ENCODE measurements around the gene C2orf80. TPM values are rescaled to one million over a fixed set of nuclear protein-coding genes. Genes with fewer than 3 reads are reported as not detected.

The C2orf80 gene
- total and polyA plus RNA-seq, 5 donors, result not detected

DNA sequence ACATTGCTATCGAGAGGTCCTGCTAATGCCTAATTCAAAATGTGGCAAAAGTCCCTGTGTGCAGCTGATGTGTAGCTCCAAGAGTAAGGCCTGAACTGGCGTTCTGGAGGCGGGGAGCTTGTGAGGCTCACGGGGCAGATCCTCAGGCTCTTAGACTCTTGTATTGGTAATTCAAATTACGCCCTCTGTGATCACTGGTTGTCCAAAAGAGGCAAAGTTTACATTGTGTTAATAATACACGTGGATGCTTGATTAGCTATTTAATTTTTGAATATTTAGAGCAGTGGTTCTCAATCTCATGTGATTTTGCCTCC, 14.0 kb downstream of the C2orf80 start:
- no peaks in the 10 kb centered on the region for H3K27me3 ChIP-seq (ENCODE audit: control insufficient read depth, insufficient read depth)
- H3K9me3 ChIP-seq (ENCODE audit: control insufficient read depth, low read length), result no peaks in the 10 kb centered on the region
- 47% methylated on average over 6 of the region's 6 CpGs for WGBS
- ATAC-seq, result no peak
- no peak overlapping the region for H3K27ac ChIP-seq (ENCODE audit: low read length)
- intact Hi-C loops (cut with DNase I), result loop anchor here in 1 of 4 donors (5.0 kb wide), 1 partner anchor 77 kb away; no protein-coding TSS in a partner anchor
- H3K4me3 ChIP-seq (ENCODE audit: low read length), result no peak overlapping the region
- DNase-seq, result no peak
- no peaks in the 10 kb centered on the region for H3K4me1 ChIP-seq (ENCODE audit: control insufficient read depth, insufficient read depth, low read length)

DNA sequence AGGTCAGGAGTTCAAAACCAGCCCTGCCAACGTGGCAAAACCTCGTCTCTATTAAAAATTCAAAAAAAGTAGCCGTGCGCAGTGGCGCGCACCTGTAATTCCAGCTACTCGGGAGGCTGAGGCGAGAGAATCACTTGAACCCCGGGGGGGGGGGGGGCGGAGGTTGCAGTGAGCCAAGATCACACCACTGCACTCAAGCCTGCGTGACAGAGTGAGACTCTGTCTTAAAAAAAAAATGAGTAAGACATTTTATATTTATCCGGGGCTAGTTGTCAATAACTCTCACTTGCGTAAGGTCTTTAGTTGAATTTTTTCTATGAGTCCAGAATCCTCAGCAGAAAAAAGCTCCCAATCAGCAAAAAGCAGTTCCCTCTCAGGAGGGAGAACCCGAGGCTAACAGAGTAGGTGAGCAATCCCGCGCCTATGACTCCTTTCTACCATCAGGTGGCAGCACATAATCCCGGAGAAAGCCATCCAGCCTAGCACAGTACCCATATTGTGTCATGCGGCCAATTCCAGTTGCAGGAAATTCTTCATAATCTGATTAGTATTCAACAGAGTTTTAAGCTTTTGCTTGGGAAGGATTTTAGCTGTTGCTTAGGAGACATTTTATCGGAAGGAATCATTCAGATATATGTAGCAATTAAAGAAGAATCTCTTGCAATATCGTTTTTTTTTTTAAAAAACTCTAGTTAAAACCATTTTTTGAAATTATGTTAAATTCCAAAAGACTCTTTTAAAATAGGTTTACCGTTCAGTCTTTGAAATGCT, 14.6 kb downstream of the C2orf80 start:
- Histone ChIP-seq H3K27ac (ENCODE audit: low read length) (no peak overlapping the region), H3K9me3 (ENCODE audit: control insufficient read depth, low read length) (no peaks in the 10 kb centered on the region), H3K4me3 (ENCODE audit: low read length) (no peak overlapping the region), H3K27me3 (ENCODE audit: control insufficient read depth, insufficient read depth) (no peaks in the 10 kb centered on the region), H3K4me1 (ENCODE audit: control insufficient read depth, insufficient read depth, low read length) (no peaks in the 10 kb centered on the region)
- 41% methylated on average over 21 of the region's 21 CpGs for WGBS
- DNase-seq, result peak; percentile 65 to 87 (median 74)
- intact Hi-C loops (cut with DNase I), result loop anchor here in 1 of 4 donors (5.0 kb wide), 1 partner anchor 77 kb away; no protein-coding TSS in a partner anchor
- ATAC-seq, result peak; percentile 95 to 97

DNA sequence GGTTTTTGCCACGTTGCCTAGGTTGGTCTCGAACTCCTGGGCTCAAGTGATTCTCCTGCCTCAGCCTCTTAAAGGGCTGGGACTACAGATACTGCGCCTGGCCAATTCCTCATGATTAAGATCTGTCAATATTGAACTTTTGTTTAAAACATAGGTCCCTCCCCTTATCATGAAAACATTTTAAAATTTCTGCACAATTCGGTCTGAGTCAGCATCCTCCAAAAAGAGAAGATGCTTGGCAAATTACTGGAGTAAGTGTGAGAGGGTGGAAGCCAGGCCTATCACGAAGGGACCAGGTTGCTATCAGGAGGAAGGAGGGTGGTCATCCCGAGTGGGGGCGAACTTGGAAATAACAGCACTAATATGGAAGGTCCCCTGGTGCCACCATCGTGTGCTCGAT, 15.7 kb downstream of the C2orf80 start:
- H3K27ac ChIP-seq (ENCODE audit: low read length), result no peak overlapping the region
- intact Hi-C loops (cut with DNase I), result no loop called here
- ATAC-seq, result no peak

DNA sequence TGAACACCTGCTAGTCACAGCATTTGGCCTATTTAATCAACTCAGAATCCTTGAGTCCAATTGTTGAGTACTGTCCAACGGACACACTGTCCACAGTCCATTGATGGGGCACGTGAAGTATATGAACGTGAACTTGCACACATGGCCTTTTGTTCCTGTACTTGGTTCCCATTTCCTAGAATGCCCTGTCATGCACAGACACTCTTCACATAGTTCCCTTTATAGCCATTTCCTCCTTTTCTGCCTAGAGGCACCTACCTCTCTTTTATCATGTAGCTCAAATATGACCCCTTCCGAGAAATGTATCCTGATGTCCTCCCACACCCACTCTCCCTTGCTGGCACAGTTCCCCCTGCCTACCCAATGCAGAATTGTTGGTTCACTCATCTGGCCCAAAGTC, 17.7 kb downstream of the C2orf80 start:
- DNase-seq (no peak), ATAC-seq (peak; percentile 46 to 66)
- Histone ChIP-seq H3K9me3 (ENCODE audit: control insufficient read depth, low read length) (no peaks in the 10 kb centered on the region), H3K4me3 (ENCODE audit: low read length) (no peak overlapping the region), H3K27me3 (ENCODE audit: control insufficient read depth, insufficient read depth) (no peaks in the 10 kb centered on the region), H3K27ac (ENCODE audit: low read length) (no peak overlapping the region), H3K4me1 (ENCODE audit: control insufficient read depth, insufficient read depth, low read length) (no peaks in the 10 kb centered on the region)
- intact Hi-C loops (cut with DNase I), result no loop called here
- WGBS, result 59% methylated on average over 4 of the region's 4 CpGs

More for the DNA sequence above, 15.7 kb downstream of the C2orf80 start:
- Histone ChIP-seq H3K4me1 (ENCODE audit: control insufficient read depth, insufficient read depth, low read length) (no peaks in the 10 kb centered on the region), H3K9me3 (ENCODE audit: control insufficient read depth, low read length) (no peaks in the 10 kb centered on the region), H3K4me3 (ENCODE audit: low read length) (no peak overlapping the region), H3K27me3 (ENCODE audit: control insufficient read depth, insufficient read depth) (no peaks in the 10 kb centered on the region)
- WGBS, result 83% methylated on average over 9 of the region's 9 CpGs
- no peak for DNase-seq

DNA sequence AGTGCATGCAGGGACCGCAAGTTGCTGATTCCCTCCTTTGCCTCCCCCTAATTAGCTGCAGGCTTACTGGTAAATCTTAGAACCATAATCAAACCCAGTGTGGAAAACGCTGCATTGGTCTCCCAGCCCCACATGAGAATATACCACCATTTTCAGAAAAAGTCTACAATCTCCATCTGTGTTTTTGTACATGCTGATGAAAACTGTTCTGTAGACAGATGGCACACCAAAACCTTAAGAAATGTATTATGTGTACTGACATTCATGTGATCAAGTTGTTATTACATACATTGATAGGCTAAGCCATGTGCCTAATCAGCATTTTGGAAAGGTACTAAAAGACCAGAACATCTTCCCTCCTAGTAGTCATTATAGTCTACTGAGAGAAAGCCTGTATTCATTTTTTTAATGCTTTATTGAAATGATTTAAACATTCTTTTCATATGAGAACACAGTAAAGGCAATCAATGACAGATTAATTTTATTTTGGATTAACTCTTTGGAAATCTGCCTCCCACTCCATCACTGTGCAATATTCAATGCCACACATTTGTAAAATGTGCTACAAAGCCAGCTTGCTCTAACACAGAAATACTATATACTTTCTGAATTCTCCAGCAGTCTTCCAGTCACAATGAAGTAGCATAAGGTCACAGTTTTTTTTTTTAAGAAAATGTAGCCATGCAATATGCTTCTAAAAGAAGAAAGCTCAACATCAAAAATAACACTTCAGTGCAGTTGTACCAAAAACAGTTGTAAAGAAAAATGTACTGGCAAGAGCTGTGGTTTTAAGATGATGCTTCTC, 24.7 kb downstream of the C2orf80 start:
- H3K27ac ChIP-seq (ENCODE audit: low read length), result no peak overlapping the region
- ATAC-seq (no peak), DNase-seq (no peak)
- no peaks in the 10 kb centered on the region for H3K27me3 ChIP-seq (ENCODE audit: control insufficient read depth, insufficient read depth)
- intact Hi-C loops (cut with DNase I), result no loop called here
- no peak overlapping the region for H3K4me3 ChIP-seq (ENCODE audit: low read length)
- H3K4me1 ChIP-seq (ENCODE audit: control insufficient read depth, insufficient read depth, low read length), result no peaks in the 10 kb centered on the region
- WGBS, result 86% methylated on average over 2 of the region's 2 CpGs
- no peaks in the 10 kb centered on the region for H3K9me3 ChIP-seq (ENCODE audit: control insufficient read depth, low read length)

DNA sequence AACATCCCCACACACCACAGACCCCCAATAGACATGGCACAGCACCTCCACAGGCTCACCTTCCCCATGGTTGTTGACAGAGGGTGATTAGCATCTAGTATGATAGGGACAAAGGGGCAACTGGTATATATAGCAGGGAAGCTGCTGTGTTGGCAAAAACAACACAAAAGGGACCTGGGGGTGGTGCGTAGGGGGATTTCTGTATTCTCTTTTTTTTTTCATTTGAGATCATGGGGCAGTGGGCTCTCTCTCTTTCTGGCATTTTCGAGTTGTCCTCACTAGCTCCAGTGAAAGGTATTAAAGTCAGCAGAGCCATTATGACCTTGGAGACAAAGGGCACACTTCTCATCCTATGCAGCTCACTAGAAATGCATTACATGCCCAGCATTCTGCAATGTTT, 26.3 kb downstream of the C2orf80 start, which contains the start of gene CRYGA:
Gene CRYGA, minus strand, starts transcription at position 101 of the 400 bp plus-strand sequence. Its CDS starts 33 bp downstream, at position 68.
- intact Hi-C loops (cut with DNase I), result no loop called here
- ATAC-seq, result no peak
- no peaks in the 10 kb centered on the region for H3K4me1 ChIP-seq (ENCODE audit: control insufficient read depth, insufficient read depth, low read length)
- no peak within 1 kb of the TSS for H3K27ac ChIP-seq (ENCODE audit: low read length)
- DNase-seq, result no peak
- no peaks in the 10 kb centered on the region for H3K9me3 ChIP-seq (ENCODE audit: control insufficient read depth, low read length)
- WGBS, result 79% methylated on average over 2 of the region's 2 CpGs
- H3K27me3 ChIP-seq (ENCODE audit: control insufficient read depth, insufficient read depth), result no peaks in the 10 kb centered on the region
- H3K4me3 ChIP-seq (ENCODE audit: low read length), result no peak within 1 kb of the TSS

DNA sequence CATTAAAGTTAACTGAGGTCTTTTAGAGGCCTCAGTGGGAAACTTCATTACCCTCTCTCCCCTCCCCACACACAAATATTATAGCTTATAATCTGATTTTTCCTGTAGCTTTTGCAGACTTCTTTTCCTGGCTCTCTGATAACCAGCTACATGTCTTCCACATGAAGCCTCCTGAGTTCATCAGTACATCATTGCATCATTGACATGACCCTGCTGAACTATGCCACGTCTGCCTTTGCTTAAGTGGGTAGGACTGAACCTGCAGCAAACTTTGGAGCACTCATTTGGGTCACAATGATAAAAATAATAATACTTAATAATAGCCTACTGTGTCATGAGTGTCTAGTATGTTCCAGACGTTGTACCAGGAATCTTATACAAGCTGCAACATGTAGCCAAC, 33.4 kb downstream of the C2orf80 start:
- Histone ChIP-seq H3K9me3 (ENCODE audit: control insufficient read depth, low read length) (no peaks in the 10 kb centered on the region), H3K27ac (ENCODE audit: low read length) (no peak overlapping the region), H3K4me1 (ENCODE audit: control insufficient read depth, insufficient read depth, low read length) (no peaks in the 10 kb centered on the region), H3K27me3 (ENCODE audit: control insufficient read depth, insufficient read depth) (no peaks in the 10 kb centered on the region), H3K4me3 (ENCODE audit: low read length) (no peak overlapping the region)
- DNase-seq, result no peak
- no peak for ATAC-seq
- intact Hi-C loops (cut with DNase I), result no loop called here
- WGBS, result 69% methylated on average over 2 of the region's 2 CpGs

DNA sequence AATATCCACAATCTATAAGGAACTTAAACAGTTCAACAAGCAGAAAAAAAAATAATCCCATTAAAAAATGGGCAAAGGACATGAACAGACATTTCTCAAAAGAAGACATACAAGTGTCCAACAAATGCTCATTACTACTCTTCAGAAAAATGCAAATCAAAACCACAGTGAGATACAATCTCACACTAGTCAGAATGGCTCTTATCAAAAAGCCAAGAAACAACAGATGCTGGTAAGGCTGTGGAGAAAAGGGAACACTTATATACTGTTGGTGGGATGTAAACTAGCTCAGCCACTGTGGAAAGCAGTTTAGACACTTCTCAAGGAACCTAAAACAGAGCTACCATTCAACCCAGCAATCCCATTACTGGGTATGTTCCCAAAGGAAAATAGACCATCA, 36.7 kb downstream of the C2orf80 start:
- Histone ChIP-seq H3K9me3 (ENCODE audit: control insufficient read depth, low read length) (no peaks in the 10 kb centered on the region), H3K4me3 (ENCODE audit: low read length) (no peak overlapping the region), H3K4me1 (ENCODE audit: control insufficient read depth, insufficient read depth, low read length) (no peaks in the 10 kb centered on the region), H3K27me3 (ENCODE audit: control insufficient read depth, insufficient read depth) (no peaks in the 10 kb centered on the region), H3K27ac (ENCODE audit: low read length) (no peak overlapping the region)
- DNase-seq (no peak), ATAC-seq (no peak)
- intact Hi-C loops (cut with DNase I), result no loop called here

DNA sequence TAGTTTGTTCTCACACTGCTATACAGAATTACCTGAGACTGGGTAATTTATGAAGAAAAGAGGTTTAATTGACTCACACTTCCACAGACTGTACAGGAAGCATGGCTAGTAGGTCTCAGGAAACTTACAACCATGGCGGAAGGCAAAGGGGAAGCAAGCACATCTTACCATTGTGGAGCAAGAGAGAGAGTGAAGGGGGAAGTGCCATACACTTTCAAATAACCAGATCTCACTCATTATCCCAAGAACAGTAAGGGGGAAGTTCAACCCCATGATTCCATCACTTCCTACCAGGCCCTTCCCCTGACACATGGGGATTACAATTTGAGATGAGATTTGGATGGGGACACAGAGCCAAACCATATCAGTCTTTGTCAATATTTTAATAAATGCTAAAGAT, 38.9 kb downstream of the C2orf80 start:
- no peak for DNase-seq
- intact Hi-C loops (cut with DNase I), result no loop called here
- Histone ChIP-seq H3K27ac (ENCODE audit: low read length) (no peak overlapping the region), H3K27me3 (ENCODE audit: control insufficient read depth, insufficient read depth) (no peaks in the 10 kb centered on the region), H3K4me3 (ENCODE audit: low read length) (no peak overlapping the region), H3K9me3 (ENCODE audit: control insufficient read depth, low read length) (no peaks in the 10 kb centered on the region), H3K4me1 (ENCODE audit: control insufficient read depth, insufficient read depth, low read length) (peaks cover 5% of the 10 kb centered on the region)
- ATAC-seq, result no peak
- 82% methylated on average over 1 of the region's 1 CpG for WGBS

DNA sequence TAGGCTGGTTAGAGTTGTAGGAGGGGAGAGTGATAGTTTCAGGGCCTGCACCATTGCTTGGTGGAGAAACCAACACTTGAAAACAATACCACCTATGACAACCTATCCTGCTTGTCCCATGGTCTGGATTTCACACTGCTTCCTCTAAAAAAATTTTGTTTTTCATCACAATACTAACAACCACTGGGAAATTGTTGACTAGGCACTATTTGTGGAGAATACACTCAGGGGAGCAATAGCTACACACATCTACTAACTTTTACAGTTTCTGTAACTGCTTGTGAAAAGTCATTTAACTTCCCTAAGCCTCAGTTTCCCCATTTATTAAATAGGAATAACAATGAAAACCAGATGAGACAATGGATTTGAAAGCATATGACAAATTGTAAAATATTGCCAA, 39.7 kb downstream of the C2orf80 start:
- intact Hi-C loops (cut with DNase I), result no loop called here
- Histone ChIP-seq H3K9me3 (ENCODE audit: control insufficient read depth, low read length) (no peaks in the 10 kb centered on the region), H3K4me3 (ENCODE audit: low read length) (no peak overlapping the region), H3K4me1 (ENCODE audit: control insufficient read depth, insufficient read depth, low read length) (peaks cover 5% of the 10 kb centered on the region), H3K27ac (ENCODE audit: low read length) (no peak overlapping the region), H3K27me3 (ENCODE audit: control insufficient read depth, insufficient read depth) (no peaks in the 10 kb centered on the region)
- DNase-seq (no peak), ATAC-seq (no peak)

DNA sequence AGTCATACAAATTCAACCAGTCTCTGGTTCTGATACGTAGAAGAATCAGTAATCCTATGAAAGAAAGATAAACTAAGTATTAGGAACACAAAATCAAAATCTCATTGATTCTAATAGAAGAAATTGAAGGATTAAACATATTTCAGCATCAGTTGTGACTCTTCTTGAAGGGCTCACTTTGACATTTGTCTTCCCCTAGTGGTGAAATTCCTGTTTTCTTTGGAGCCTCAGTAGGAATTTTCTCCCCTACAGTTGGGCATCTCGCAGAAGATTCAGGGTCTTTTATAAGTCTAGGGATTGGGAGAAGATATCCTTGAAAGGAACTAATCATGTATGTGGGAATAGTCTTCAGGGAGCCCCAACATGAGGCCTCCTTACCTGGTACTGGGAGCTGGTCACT, 41.0 kb downstream of the C2orf80 start:
- no peak overlapping the region for H3K27ac ChIP-seq (ENCODE audit: low read length)
- H3K4me3 ChIP-seq (ENCODE audit: low read length), result no peak overlapping the region
- H3K9me3 ChIP-seq (ENCODE audit: control insufficient read depth, low read length), result no peaks in the 10 kb centered on the region
- DNase-seq (no peak), ATAC-seq (no peak)
- intact Hi-C loops (cut with DNase I), result no loop called here
- peaks cover 5% of the 10 kb centered on the region for H3K4me1 ChIP-seq (ENCODE audit: control insufficient read depth, insufficient read depth, low read length)
- no peaks in the 10 kb centered on the region for H3K27me3 ChIP-seq (ENCODE audit: control insufficient read depth, insufficient read depth)
- 69% methylated on average over 2 of the region's 2 CpGs for WGBS
